ENCODE data around the gene XRCC5. TPM values are rescaled to one million over a fixed set of nuclear protein-coding genes. Genes with fewer than 3 reads are reported as not detected.

Gene XRCC5
- total and polyA plus RNA-seq, 2 of the 8 experiments (the other 6 are each of a cell fraction or from before 2014, with no cell fraction given): 308 to 644 TPM

DNA sequence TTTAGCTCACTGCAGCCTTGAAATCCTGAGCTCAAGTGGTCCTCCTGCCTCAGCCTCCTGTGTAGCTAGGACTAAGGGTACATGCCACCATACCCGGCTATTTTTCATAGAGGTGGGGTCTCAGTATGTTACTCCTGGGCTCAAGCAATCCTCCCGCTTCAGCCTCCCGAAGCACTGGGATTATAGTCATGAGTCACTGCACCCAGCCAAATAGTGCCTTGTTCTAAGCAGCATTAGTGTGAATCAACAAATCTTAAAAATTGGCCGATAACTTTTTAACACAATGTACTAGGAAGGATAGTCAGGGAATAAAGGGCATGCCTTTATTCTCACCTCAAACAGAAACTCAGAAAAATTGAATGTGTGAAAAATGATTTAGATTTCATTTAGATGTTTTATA is 51.6 kb downstream of the XRCC5 start:
- no peak overlapping the region for H3K27ac ChIP-seq (ENCODE audit: low read depth, low read length)
- H3K23me2 ChIP-seq (ENCODE audit: low read depth, low read length): no peaks in the 10 kb centered on the region
- no peak overlapping the region for H3K4me2 ChIP-seq (ENCODE audit: insufficient read depth in 1 of 2, low read depth in 2 of 2, low read length in 2 of 2)
- no peak overlapping the region for H3K56ac ChIP-seq (replicated peaks; ENCODE audit: insufficient read length, low read depth, low read length)
- WGBS, 2 experiments (ENCODE audit: extremely low coverage in 1 of 2, insufficient coverage in 1 of 2, insufficient read length in 1 of 2, insufficient replicate concordance in 2 of 2, low coverage in 1 of 2, low lambda C conversion rate in 2 of 2, missing lambda C conversion rate in 1 of 2): 74% methylated on average over 4 of the region's 4 CpGs; no CpG with 5 or more reads in 1 of the 2 experiments
- no peak overlapping the region for H2BK12ac ChIP-seq (ENCODE audit: low read depth, low read length)
- no peak overlapping the region for H3K18ac ChIP-seq (ENCODE audit: extremely low read depth, low read length)
- no peak overlapping the region for H3K23ac ChIP-seq (ENCODE audit: insufficient read length)
- H2AFZ ChIP-seq (ENCODE audit: low read length): no peak overlapping the region
- no peak overlapping the region for H2BK5ac ChIP-seq (ENCODE audit: low read depth, low read length)
- DNase-seq (ENCODE audit: low read depth in 1 of 2, low spot score in 2 of 2): no peak
- H3K14ac ChIP-seq (ENCODE audit: insufficient read length): no peak overlapping the region
- ChIA-PET CTCF (ENCODE audit: partially characterized antibody) (interaction anchor here (1.0 to 3.0 kb wide), 3 partner anchors 12 to 47 kb away, joined by 3 to 6 read pairs (median 4); no protein-coding TSS in a partner anchor), POLR2A (ENCODE audit: partially characterized antibody) (interaction anchor here (0.7 to 5.5 kb wide), 7 partner anchors 11 to 42 kb away, joined by 3 to 32 read pairs (median 5); no protein-coding TSS in a partner anchor)
- no peak overlapping the region for H3K4me3 ChIP-seq (ENCODE audit: extremely low read depth in 1 of 4, insufficient read depth in 2 of 4, low read depth in 3 of 4, low read length in 4 of 4)
- peaks cover 0 to 27% of the 10 kb centered on the region in 2 experiments; a peak in 2 of 4 replicates for H3K79me2 ChIP-seq (ENCODE audit: control insufficient read depth in 1 of 2, insufficient read depth in 2 of 2, low read length in 2 of 2)
- H4K5ac ChIP-seq (ENCODE audit: insufficient read length, low read depth, low read length): no peak overlapping the region
- H2BK120ac ChIP-seq (replicated peaks; ENCODE audit: low read depth, low read length): no peak overlapping the region
- H3K9ac ChIP-seq (replicated peaks in 1 of 4; ENCODE audit: extremely low read depth in 1 of 4, low read depth in 3 of 4, low read length in 3 of 4): no peak overlapping the region
- no peak overlapping the region for H2BK15ac ChIP-seq (ENCODE audit: low read length)
- H3K36me3 ChIP-seq (ENCODE audit: control insufficient read depth in 2 of 4, insufficient read depth in 4 of 4, low read length in 3 of 4): peaks cover 45 to 94% (median 69%) of the 10 kb centered on the region in 4 experiments
- no peak overlapping the region for H4K8ac ChIP-seq (ENCODE audit: extremely low read depth, insufficient read depth, low read length)
- H2AK5ac ChIP-seq (ENCODE audit: low read depth, low read length): no peak overlapping the region
- H3K4me1 ChIP-seq (replicated peaks in 1 of 4; ENCODE audit: control insufficient read depth in 3 of 4, insufficient read depth in 4 of 4, low read length in 3 of 4): no peaks in the 10 kb centered on the region
- no peak for FAIRE-seq
- no peaks in the 10 kb centered on the region for H3K27me3 ChIP-seq (replicated peaks in 1 of 4; ENCODE audit: control insufficient read depth in 3 of 4, extremely low read depth in 1 of 4, insufficient read depth in 3 of 4, low read length in 3 of 4)
- no peak overlapping the region for H2BK20ac ChIP-seq (ENCODE audit: low read length)
- no peaks in the 10 kb centered on the region for H3K9me3 ChIP-seq (ENCODE audit: insufficient read depth in 2 of 2, low read depth in 1 of 2, low read length in 1 of 2)
- no peak overlapping the region for H4K91ac ChIP-seq (replicated peaks; ENCODE audit: insufficient read length, low read length)
- H4K20me1 ChIP-seq (replicated peaks in 1 of 2; ENCODE audit: control insufficient read depth in 1 of 2, insufficient read depth in 2 of 2, low read length in 2 of 2): peaks cover 6 to 9% of the 10 kb centered on the region in 2 experiments
- no peaks in the 10 kb centered on the region for H3K79me1 ChIP-seq (ENCODE audit: low read depth, low read length)
- H3K4ac ChIP-seq (replicated peaks; ENCODE audit: insufficient read length, low read depth, low read length): no peak overlapping the region
- TF ChIP-seq EP300 (IDR thresholded peaks at IDR 0.05; ENCODE audit: borderline replicate concordance in 1 of 2, low read depth in 2 of 2, low read length in 2 of 2) (no peak), KDM5A (IDR thresholded peaks at IDR 0.05; ENCODE audit: low read length) (no peak), RBBP5 (IDR thresholded peaks at IDR 0.05; ENCODE audit: borderline replicate concordance, low read depth, low read length) (no peak), SP1 (IDR thresholded peaks at IDR 0.05; ENCODE audit: low read depth, low read length) (no peak), CHD2 (IDR thresholded peaks at IDR 0.05; ENCODE audit: low read length) (no peak), SUZ12 (IDR thresholded peaks at IDR 0.05; ENCODE audit: low read length) (no peak), POLR2A (IDR thresholded peaks at IDR 0.05; ENCODE audit: control extremely low read depth in 1 of 2, low read depth in 2 of 2, low read length in 2 of 2) (no peak), EGR1 (IDR thresholded peaks at IDR 0.05; ENCODE audit: borderline replicate concordance, low read depth, low read length) (no peak), BCL11A (IDR thresholded peaks at IDR 0.05; ENCODE audit: low read depth in 2 of 2, low read length in 2 of 2) (no peak), BRCA1 (IDR thresholded peaks at IDR 0.05; ENCODE audit: low read depth, low read length) (no peak), ZNF274 (IDR thresholded peaks at IDR 0.05; ENCODE audit: borderline replicate concordance, extremely low read depth, low read length) (no peak), POU5F1 (IDR thresholded peaks at IDR 0.05; ENCODE audit: low read depth, low read length) (no peak), RFX5 (IDR thresholded peaks at IDR 0.05; ENCODE audit: borderline replicate concordance, low read depth, low read length) (no peak)
- TF ChIP-seq, protein P1, sequence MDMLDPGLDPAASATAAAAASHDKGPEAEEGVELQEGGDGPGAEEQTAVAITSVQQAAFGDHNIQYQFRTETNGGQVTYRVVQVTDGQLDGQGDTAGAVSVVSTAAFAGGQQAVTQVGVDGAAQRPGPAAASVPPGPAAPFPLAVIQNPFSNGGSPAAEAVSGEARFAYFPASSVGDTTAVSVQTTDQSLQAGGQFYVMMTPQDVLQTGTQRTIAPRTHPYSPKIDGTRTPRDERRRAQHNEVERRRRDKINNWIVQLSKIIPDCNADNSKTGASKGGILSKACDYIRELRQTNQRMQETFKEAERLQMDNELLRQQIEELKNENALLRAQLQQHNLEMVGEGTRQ (IDR thresholded peaks at IDR 0.05; ENCODE audit: low read length): no peak

Measured in H1 (cell line).